GM04504 (cell line): Measurements from ENCODE around the gene FGGY.

Experiments used
- DNase-seq: peaks from one replicate; pipeline ENCODE4 v3.0.0-alpha.2; 2012; ENCODE audit warnings: low read depth

FGGY gene

DNA sequence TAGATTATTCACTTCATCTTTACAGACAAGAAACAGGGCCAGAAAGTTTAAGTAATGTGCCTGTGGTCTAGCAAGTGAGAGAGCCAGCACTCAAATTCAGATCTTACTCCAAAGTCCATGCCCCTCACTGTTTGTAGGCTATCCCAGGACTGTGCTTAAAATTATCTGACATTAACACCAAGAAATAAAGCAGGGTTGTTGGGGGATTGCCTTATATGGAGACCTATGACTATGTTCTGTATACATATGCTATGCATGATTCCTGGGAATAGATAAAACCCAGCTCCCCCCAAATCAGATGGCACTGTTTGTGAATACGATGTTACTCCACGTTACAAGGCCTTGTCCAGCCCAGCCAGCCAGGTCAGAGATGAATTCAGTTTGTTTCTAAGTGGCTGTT lies 386.3 kb downstream of the FGGY start:
- no peak for DNase-seq

DNA sequence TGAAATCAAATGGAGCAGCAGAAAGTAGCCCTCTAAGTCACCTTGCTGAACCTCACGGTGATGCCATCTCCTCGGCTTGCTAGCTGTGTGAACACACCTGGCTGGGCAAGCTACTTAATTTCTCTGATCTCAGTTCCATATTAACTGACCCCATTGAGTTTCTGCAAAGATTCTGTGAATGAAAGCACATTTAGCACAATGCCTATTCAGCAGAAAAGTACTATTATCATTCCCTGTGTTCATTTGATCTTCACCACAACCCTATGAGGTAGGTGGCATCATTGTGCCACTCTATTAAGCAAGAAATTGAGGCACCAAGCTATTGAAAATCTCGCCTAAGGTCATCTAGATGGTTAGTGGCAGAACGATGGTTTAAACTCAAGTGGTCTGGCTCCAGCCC lies 387.8 kb downstream of the FGGY start:
- no peak for DNase-seq

DNA sequence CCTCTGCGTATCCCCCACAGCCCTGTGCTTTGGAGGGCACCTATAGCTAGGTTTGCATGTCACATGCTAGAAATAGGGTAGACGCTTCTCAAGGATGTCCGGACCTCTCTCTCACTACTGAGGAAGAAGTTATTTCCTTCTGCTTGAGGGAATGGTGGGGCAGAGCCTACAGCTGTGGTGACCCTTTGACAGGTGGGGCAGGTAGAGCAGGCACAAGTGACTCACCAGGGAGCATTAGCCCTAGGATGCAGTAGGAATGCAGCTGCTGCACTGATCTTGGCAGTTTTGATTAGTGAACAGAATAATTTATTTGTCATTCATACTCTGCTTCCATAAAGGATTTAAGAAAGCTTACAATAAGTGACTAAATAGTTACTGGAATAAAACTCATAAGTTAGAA lies 388.2 kb downstream of the FGGY start:
- DNase-seq, result no peak

DNA sequence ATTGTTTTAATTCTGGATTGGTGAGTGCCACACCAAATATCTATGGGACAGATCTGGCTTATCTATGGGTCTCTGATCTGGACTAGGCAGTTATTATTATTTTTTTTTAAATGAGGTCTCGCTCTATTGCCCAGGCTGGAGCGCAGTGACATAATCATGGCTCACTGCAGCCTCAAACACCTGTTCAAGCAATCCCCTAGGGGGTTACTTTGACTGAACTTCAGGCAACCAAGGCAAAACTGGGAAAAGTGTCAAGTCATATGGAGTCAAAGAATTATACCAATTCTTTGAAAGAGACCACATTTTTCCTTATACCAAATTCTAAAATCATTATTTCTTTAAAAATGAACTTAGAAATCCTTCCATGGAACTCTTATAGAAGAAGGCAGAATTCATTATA lies 388.8 kb downstream of the FGGY start:
- DNase-seq, result no peak

DNA sequence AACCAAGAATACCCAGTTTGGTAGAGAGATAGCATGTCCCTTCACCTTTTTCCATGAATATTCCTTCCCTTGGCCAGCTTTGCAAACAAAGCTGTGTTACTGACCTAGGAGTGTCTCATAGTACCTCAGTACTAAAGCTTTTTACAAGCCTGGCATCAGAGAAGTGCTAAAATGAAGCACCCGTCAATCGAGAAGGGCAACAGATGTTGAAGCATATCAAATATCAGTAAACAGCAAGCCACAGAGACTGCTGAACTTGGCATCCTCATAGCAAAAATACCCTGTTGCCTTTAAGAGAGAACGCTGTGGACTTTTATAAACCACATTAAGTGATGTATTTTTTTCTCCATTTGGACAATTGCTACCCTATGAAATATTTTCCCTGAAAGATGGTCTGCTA lies 389.3 kb downstream of the FGGY start:
- no peak for DNase-seq

GRCh38 chr1:59686574-59686973 lies 389.7 kb downstream of the FGGY start:
- DNase-seq, result no peak

DNA sequence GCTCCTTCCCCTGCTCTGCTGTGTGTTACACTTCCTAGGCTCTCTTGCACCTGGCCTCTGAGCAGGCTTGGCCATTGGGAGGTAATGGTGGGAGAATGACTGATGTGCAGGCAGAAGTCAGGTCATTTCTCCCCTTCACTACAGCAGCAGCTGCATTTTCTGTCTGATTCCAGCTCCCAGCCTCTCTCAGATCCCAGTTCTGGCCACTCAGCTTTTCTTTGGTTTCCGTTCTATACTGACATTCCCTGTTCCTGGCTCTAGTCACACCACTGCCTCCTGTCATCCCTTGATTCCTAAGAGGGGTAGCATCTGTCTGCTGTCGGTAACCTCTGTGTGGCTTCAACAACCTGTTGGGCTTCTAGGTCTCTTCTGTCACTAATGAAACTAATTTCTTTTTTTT lies 390.2 kb downstream of the FGGY start:
- DNase-seq, result no peak

GRCh38 chr1:59688976-59689375 lies 392.1 kb downstream of the FGGY start:
- DNase-seq, result no peak

DNA sequence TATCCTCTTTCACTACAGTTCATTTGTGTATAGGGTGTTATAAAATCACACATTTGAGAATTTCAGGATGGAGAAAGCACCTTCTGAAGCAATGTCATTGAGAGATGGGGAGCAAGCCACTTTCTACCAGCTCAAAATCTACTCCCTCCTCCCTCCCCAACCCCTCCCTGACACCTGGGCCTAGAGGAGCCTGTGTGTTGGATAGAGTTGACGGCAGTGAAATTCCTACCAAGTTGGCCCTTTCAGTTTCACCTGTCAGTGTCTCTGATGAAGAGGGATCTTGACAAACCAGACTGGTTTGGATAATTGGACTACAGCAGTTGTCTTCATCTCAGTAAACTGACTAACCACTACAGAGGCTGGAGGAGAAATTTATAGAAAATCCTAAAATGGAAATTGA lies 392.8 kb downstream of the FGGY start:
- DNase-seq, result no peak

GRCh38 chr1:59690171-59690930 lies 393.5 kb downstream of the FGGY start:
- DNase-seq, result no peak

GRCh38 chr1:59691261-59691660 lies 394.4 kb downstream of the FGGY start:
- no peak for DNase-seq

DNA sequence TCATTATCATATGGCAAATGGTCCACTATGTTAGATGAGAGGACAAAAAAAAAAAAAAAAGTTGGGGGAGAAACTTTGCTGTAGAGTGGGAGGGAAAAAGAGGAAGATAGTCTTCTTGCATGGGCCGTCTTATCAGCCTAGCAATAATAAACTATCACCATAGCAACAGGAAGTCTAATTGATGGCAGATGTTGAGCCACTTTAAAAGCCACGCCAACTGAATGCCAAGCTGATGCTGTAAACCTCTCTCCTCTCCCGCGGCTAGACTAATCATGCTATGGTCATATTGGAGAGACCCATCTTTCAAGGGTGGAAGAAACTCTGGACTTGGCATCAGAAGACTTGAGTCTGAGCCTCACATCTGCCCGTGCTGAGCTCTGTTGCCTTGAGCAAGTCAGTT lies 395.7 kb downstream of the FGGY start:
- peak; percentile 94 for DNase-seq

GRCh38 chr1:59693406-59693805 lies 396.5 kb downstream of the FGGY start:
- DNase-seq, result no peak

- DNase-seq, result no peak
These were observed 398.4 kb downstream of the FGGY start for GRCh38 chr1:59695252-59695651.

DNA sequence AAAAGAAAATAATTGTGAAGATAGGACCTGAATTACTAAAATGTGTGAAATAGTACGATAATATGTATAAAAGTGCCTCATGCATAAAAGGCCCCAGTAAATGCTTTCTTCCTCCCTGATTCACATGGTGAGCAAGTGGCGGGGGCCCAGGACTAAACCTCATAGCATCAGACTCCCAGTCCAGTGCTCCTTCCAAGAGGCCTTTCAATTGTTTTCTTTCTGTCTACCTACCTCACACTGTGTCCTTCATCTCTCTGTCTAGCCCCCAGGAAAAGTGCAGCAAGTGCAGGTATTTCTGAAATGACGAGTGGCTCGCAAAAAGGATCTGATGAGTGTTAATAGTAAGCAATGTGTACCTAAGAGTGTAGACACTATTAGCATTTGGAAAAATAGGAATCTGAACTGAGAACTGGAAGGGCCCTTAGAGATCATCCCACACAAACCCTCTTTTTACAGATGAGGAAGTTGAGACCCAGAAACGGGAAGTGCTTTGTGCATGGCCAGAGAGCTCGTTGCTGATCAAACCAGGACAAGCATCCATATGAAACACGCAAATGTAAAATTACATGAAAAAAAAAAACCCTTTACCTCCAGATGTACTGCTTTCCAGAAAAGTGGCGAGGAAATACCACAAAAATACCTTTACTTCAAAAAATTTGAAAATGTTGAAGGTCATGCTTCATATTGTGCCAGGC lies 399.7 kb downstream of the FGGY start:
- DNase-seq, result no peak

DNA sequence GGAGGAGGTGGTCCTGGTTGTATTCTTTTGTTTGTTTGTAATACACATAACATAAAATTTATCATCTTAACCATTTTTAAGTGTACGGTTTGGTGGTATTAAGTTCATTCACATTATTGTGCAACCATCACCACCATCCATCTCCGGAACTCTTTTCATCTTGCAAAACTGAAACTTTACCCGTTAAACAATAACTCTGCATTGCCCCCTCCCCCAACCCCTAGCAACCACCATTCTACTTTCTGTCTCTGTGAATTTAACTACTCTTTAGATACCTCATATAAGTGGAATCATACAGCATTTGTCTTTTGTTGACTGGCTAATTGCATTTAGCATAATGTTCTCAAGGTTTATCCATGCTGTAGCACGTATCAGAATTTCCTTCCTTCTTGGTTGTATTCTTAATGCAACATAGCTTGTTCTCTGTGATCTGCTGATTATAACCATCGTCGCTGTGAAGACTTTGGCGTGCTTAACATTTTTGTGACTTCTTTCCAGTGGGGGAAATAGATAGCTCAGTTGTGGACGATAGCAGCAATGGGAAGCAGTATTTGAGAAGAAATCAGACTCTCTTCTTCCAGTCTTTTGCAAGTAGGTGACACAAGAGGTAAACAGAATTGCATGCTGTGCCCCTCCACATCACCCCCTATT lies 400.4 kb downstream of the FGGY start:
- DNase-seq, result no peak

DNA sequence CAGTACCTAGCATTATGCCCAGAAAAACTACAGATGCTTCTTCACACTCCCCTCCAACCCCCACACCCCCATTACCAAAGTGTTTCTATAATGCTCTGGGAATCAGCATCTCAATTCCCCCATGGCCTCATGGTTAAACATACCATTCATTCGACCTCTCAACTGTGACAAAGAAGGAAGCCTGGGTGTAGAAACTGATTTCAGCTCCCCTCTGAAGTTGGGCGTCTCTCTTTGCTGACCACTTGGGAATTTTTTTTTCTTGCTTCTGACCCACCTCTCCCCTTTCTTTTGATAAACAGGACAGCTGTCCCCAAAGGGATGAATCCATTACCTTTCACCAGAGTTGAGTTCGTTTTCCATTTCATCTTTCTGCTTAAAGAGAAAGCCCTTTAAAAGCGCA lies 401.5 kb downstream of the FGGY start:
- no peak for DNase-seq

- no peak for DNase-seq
These were observed 402.4 kb downstream of the FGGY start for GRCh38 chr1:59699227-59699847.

- DNase-seq, result no peak
These were observed 404.5 kb downstream of the FGGY start for GRCh38 chr1:59701376-59701775.

DNA sequence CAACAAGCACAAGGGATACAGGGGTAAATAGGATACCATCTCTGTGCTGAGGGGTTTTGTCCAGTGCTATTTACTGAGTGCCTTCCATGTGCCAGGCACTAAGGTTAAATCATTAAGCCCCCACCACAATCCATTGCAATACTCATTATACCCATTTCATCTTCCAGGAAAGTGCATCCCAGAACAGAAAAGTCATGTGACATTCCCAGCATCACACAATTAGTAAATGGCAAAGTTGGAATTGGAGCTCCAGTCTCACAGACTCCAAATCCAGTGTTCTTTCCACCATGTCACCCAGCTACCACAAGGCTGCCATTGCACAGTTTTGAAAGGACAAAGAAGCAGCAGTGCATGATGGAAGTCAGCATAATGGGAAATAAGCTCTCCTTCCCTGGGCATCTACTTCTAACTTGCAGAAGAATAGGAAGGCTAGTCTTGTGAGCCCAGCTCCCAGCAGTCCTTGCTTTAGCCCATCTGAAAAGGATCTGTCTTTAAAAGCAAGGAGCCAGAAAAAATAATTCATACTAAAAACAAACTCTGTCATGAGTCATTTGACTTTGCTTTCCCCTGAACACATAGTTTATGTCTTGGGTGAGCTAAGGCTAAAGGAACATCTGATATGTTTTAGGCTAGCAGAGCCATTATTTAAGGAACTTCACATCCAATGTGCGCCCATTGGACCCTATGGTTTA lies 406.5 kb downstream of the FGGY start:
- DNase-seq, result peak; percentile 39

- no peak for DNase-seq
These were observed 407.1 kb downstream of the FGGY start for GRCh38 chr1:59703918-59704378.

DNA sequence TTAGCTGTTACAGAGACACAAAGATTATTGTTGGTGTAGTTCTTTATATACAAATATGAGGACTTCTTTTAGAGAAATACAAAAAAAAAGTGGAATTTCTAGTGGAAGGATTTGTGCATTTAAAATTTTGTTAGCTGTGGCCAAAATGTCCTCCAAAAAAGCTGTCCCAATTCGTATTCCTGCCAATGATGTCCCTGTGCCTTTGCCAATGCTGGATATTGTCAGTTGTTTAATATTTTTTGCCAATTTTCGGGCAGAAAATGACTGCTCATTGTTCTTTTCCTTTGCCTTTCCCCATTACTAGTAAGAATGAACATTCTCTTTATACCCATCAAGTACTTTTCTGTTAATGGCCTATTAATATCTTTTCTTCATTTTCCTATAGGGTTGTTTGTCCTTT lies 407.8 kb downstream of the FGGY start:
- no peak for DNase-seq
